GM12891 (cell line): ENCODE measurements around the gene TUBGCP4.

Source experiments
- DNase-seq: peaks from one replicate; pipeline ENCODE4 v3.0.0; 2011; ENCODE audit warnings: low spot score; ENCODE audit not compliant: insufficient read length
- FAIRE-seq: peaks from 2 replicates; lab custom pipeline; 2011; peaks lifted over from hg19 to GRCh38; lab: Jason Lieb, UNC
- PAX5 ChIP-seq: IDR thresholded peaks from 2 replicates; pipeline ENCODE4 v1.6.1; 2011; ENCODE audit warnings: low read length, moderate library complexity, mild to moderate bottlenecking; ENCODE audit not compliant: insufficient read depth, severe bottlenecking
- POLR2A ChIP-seq: IDR thresholded peaks from 2 replicates; pipeline ENCODE4 v1.6.1; 2011; ENCODE audit warnings: low read depth, low read length, control low read depth
- POLR2AphosphoS5 ChIP-seq: IDR thresholded peaks from 2 replicates; pipeline ENCODE4 v1.6.1; 2011; ENCODE audit warnings: low read depth, low read length, control low read depth
- POU2F2 ChIP-seq: IDR thresholded peaks from 2 replicates; pipeline ENCODE4 v1.6.1; 2011; ENCODE audit warnings: low read depth, mild to moderate bottlenecking, control low read depth, low read length, moderate library complexity
- SPI1 ChIP-seq: IDR thresholded peaks from 2 replicates; pipeline ENCODE4 v1.6.1; 2011; ENCODE audit warnings: low read depth, low read length, control low read depth
- TAF1 ChIP-seq: IDR thresholded peaks from 2 replicates; pipeline ENCODE4 v1.6.1; 2011; ENCODE audit warnings: low read depth, low read length, control low read depth

TUBGCP4 gene

GRCh38 chr15:43404130-43404529 is 33.2 kb downstream of the TUBGCP4 start:
- no peak for FAIRE-seq

GRCh38 chr15:43406189-43406588 is 35.3 kb downstream of the TUBGCP4 start:
- TF ChIP-seq POU2F2 (no peak), TAF1 (no peak), POLR2AphosphoS5 (no peak), POLR2A (no peak), PAX5 (no peak), SPI1 (no peak)
- FAIRE-seq (no peak), DNase-seq (no peak)

More at GRCh38 chr15:43404130-43404529, 33.2 kb downstream of the TUBGCP4 start:
- no peak for DNase-seq
- TF ChIP-seq POU2F2: no peak
- TF ChIP-seq TAF1: no peak
- TF ChIP-seq SPI1: no peak
- TF ChIP-seq PAX5: no peak
- TF ChIP-seq POLR2AphosphoS5: no peak
- TF ChIP-seq POLR2A: no peak

GRCh38 chr15:43406808-43407207 is 35.9 kb downstream of the TUBGCP4 start:
- TF ChIP-seq POLR2AphosphoS5 (no peak), PAX5 (no peak), POLR2A (no peak)

GRCh38 chr15:43408789-43409188 is 37.9 kb downstream of the TUBGCP4 start:
- DNase-seq: no peak
- TF ChIP-seq POU2F2 (no peak), POLR2A (no peak), SPI1 (no peak), PAX5 (no peak), POLR2AphosphoS5 (no peak), TAF1 (no peak)
- no peak for FAIRE-seq

More at GRCh38 chr15:43406808-43407207, 35.9 kb downstream of the TUBGCP4 start:
- FAIRE-seq: no peak
- DNase-seq: no peak

GRCh38 chr15:43410572-43411214 is 39.8 kb downstream of the TUBGCP4 start:
- FAIRE-seq (no peak), DNase-seq (no peak)
- TF ChIP-seq POU2F2 (no peak), POLR2A (no peak), POLR2AphosphoS5 (no peak), PAX5 (no peak), SPI1 (no peak), TAF1 (no peak)

- TF ChIP-seq TAF1 (no peak), SPI1 (no peak), POLR2AphosphoS5 (no peak), PAX5 (no peak), POU2F2 (no peak), POLR2A (no peak)
- no peak for FAIRE-seq
These were observed 41.2 kb downstream of the TUBGCP4 start for GRCh38 chr15:43412096-43412495.

GRCh38 chr15:43414196-43414595 is 43.3 kb downstream of the TUBGCP4 start:
- no peak for DNase-seq
- TF ChIP-seq PAX5 (no peak), POLR2A (no peak), POLR2AphosphoS5 (no peak), SPI1 (no peak), TAF1 (no peak), POU2F2 (no peak)
- FAIRE-seq: no peak

More at GRCh38 chr15:43412096-43412495, 41.2 kb downstream of the TUBGCP4 start:
- DNase-seq: no peak

GRCh38 chr15:43420435-43420834 is 49.5 kb downstream of the TUBGCP4 start:
- DNase-seq (no peak), FAIRE-seq (no peak)
- TF ChIP-seq POLR2AphosphoS5: no peak
- TF ChIP-seq TAF1: no peak
- no peak for TF ChIP-seq PAX5
- TF ChIP-seq SPI1: no peak
- no peak for TF ChIP-seq POU2F2
- no peak for TF ChIP-seq POLR2A

- FAIRE-seq (no peak), DNase-seq (no peak)
- TF ChIP-seq POU2F2 (no peak), PAX5 (no peak), TAF1 (no peak), POLR2A (no peak), SPI1 (no peak), POLR2AphosphoS5 (no peak)
These were observed 50.0 kb downstream of the TUBGCP4 start for GRCh38 chr15:43420876-43421275.
